WTC11 (cell line): Measurements from ENCODE around the gene PPP2R1B. TPM values are rescaled to one million over a fixed set of nuclear protein-coding genes. Genes with fewer than 3 reads are reported as not detected.

Experiments
- ATAC-seq: fragments of 200-7000 bp; cut with Tn5 transposase; 2 replicates; pipeline ENCODE4 v1.10.0; 2021; ENCODE audit warnings: mild to moderate bottlenecking, moderate library complexity
- CTCF ChIA-PET: fragments of 300-600 bp; sonication (Branson Sonifier 250); formaldehyde crosslinking; loops from one replicate; lab custom pipeline; 2021; ENCODE audit warnings: antibody characterized with exemption; lab: Charles Lee
- POLR2A ChIA-PET: fragments of 350-600 bp; sonication (Branson Sonifier 250); formaldehyde crosslinking; loops from one replicate; lab custom pipeline; 2021; ENCODE audit warnings: antibody characterized with exemption; lab: Charles Lee
- DNase-seq: peaks from one replicate; pipeline ENCODE4 v3.0.0; 2021; ENCODE audit warnings: low spot score
- H3K27ac Mint-ChIP-seq: 2 replicates; pipeline ENCODE4 v1.8.0; 2021; ENCODE audit warnings: mixed read lengths
- H3K27me3 Mint-ChIP-seq: 2 replicates; pipeline ENCODE4 v1.8.0; 2021; ENCODE audit warnings: low read depth, mild to moderate bottlenecking, moderate library complexity, mixed read lengths
- H3K36me3 Mint-ChIP-seq: 2 replicates; pipeline ENCODE4 v1.8.0; 2021; ENCODE audit warnings: mixed read lengths
- H3K4me1 Mint-ChIP-seq: 2 replicates; pipeline ENCODE4 v1.8.0; 2022; ENCODE audit warnings: mixed read lengths
- H3K4me3 Mint-ChIP-seq: 2 replicates; pipeline ENCODE4 v1.8.0; 2021; ENCODE audit warnings: mild to moderate bottlenecking, moderate library complexity, mixed read lengths
- H3K9me3 Mint-ChIP-seq: 2 replicates; pipeline ENCODE4 v1.8.0; 2021; ENCODE audit warnings: mixed read lengths
- ATF6 ChIP-seq: sonication (generic); formaldehyde crosslinking; IDR thresholded peaks from 2 replicates; pipeline ENCODE4 v1.8.1; 2023; ENCODE audit warnings: mild to moderate bottlenecking, missing genetic modification reagents
- CREM ChIP-seq: sonication (generic); formaldehyde crosslinking; IDR thresholded peaks from 2 replicates; pipeline ENCODE4 v1.8.1; 2022; ENCODE audit warnings: mild to moderate bottlenecking, missing genetic modification reagents, moderate library complexity
- FOXJ3 ChIP-seq: sonication (generic); formaldehyde crosslinking; IDR thresholded peaks from 2 replicates; pipeline ENCODE4 v1.9.0; 2021; ENCODE audit warnings: missing genetic modification reagents, mild to moderate bottlenecking, borderline replicate concordance
- FOXK1 ChIP-seq: sonication (generic); formaldehyde crosslinking; IDR thresholded peaks from 2 replicates; pipeline ENCODE4 v1.8.0; 2022; ENCODE audit warnings: mild to moderate bottlenecking, moderate library complexity, missing genetic modification reagents
- FOXP1 ChIP-seq: sonication (generic); formaldehyde crosslinking; IDR thresholded peaks from 2 replicates; pipeline ENCODE4 v1.8.0; 2022; ENCODE audit warnings: missing genetic modification reagents, mild to moderate bottlenecking, moderate library complexity, borderline replicate concordance
- GTF2I ChIP-seq: fragments of 250-450 bp; sonication (Bioruptor Pico); conservative IDR thresholded peaks from 2 replicates; pipeline ENCODE4 v1.4.0; 2021; ENCODE audit warnings: mild to moderate bottlenecking
- JAZF1 ChIP-seq: fragments of 250-450 bp; sonication (Bioruptor Pico); IDR thresholded peaks from 2 replicates; pipeline ENCODE4 v1.9.0; 2021; ENCODE audit warnings: moderate library complexity, mild to moderate bottlenecking, inconsistent platforms
- MYBL2 ChIP-seq: sonication (generic); formaldehyde crosslinking; IDR thresholded peaks from 2 replicates; pipeline ENCODE4 v1.8.1; 2023; ENCODE audit warnings: mild to moderate bottlenecking, moderate library complexity, missing genetic modification reagents
- NFE2L1 ChIP-seq: sonication (generic); formaldehyde crosslinking; IDR thresholded peaks from 2 replicates; pipeline ENCODE4 v1.8.1; 2023; ENCODE audit warnings: missing genetic modification reagents
- NR1H2 ChIP-seq: sonication (generic); formaldehyde crosslinking; IDR thresholded peaks from 2 replicates; pipeline ENCODE4 v1.9.0; 2021; ENCODE audit warnings: mild to moderate bottlenecking, moderate library complexity, missing genetic modification reagents
- SP1 ChIP-seq: sonication (generic); formaldehyde crosslinking; conservative IDR thresholded peaks from 2 replicates; pipeline ENCODE4 v1.8.1; 2022; ENCODE audit warnings: missing genetic modification reagents
- TP53 ChIP-seq: sonication (generic); formaldehyde crosslinking; IDR thresholded peaks from 2 replicates; pipeline ENCODE4 v1.8.1; 2023; ENCODE audit warnings: mild to moderate bottlenecking, missing genetic modification reagents
- ZNF232 ChIP-seq: sonication (generic); formaldehyde crosslinking; IDR thresholded peaks from 2 replicates; pipeline ENCODE4 v1.8.0; 2022; ENCODE audit warnings: mild to moderate bottlenecking, missing genetic modification reagents
- total RNA-seq: library from RNA; stranded (reverse); gene quantifications from 3 replicates; pipeline ENCODE4 v1.2.3, GENCODE V29; 2021
- TF ChIP-seq, protein P1 (sequence below): fragments of 250-450 bp; sonication (Bioruptor Pico); IDR thresholded peaks from 2 replicates; pipeline ENCODE4 v1.9.0; 2021; ENCODE audit warnings: mild to moderate bottlenecking, borderline replicate concordance
- TF ChIP-seq, protein P2 (sequence below): sonication (generic); formaldehyde crosslinking; IDR thresholded peaks from 2 replicates; pipeline ENCODE4 v1.8.0; 2022; ENCODE audit warnings: missing genetic modification reagents
- TF ChIP-seq, protein P3 (sequence below): sonication (generic); formaldehyde crosslinking; conservative IDR thresholded peaks from 2 replicates; pipeline ENCODE4 v1.8.1; 2023; ENCODE audit warnings: mild to moderate bottlenecking, low read depth, missing genetic modification reagents, moderate library complexity

PPP2R1B gene
- total RNA-seq, 1 experiment from 2014 or later = 87.7 TPM

GRCh38 chr11:111814557-111815320 is 48.5 kb upstream of the PPP2R1B start (continued):
- TF ChIP-seq FOXK1 (CRISPR knock-in tag) = no peak
- TF ChIP-seq, protein P1, sequence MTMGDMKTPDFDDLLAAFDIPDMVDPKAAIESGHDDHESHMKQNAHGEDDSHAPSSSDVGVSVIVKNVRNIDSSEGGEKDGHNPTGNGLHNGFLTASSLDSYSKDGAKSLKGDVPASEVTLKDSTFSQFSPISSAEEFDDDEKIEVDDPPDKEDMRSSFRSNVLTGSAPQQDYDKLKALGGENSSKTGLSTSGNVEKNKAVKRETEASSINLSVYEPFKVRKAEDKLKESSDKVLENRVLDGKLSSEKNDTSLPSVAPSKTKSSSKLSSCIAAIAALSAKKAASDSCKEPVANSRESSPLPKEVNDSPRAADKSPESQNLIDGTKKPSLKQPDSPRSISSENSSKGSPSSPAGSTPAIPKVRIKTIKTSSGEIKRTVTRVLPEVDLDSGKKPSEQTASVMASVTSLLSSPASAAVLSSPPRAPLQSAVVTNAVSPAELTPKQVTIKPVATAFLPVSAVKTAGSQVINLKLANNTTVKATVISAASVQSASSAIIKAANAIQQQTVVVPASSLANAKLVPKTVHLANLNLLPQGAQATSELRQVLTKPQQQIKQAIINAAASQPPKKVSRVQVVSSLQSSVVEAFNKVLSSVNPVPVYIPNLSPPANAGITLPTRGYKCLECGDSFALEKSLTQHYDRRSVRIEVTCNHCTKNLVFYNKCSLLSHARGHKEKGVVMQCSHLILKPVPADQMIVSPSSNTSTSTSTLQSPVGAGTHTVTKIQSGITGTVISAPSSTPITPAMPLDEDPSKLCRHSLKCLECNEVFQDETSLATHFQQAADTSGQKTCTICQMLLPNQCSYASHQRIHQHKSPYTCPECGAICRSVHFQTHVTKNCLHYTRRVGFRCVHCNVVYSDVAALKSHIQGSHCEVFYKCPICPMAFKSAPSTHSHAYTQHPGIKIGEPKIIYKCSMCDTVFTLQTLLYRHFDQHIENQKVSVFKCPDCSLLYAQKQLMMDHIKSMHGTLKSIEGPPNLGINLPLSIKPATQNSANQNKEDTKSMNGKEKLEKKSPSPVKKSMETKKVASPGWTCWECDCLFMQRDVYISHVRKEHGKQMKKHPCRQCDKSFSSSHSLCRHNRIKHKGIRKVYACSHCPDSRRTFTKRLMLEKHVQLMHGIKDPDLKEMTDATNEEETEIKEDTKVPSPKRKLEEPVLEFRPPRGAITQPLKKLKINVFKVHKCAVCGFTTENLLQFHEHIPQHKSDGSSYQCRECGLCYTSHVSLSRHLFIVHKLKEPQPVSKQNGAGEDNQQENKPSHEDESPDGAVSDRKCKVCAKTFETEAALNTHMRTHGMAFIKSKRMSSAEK (CRISPR knock-in tag) = no peak

DNA sequence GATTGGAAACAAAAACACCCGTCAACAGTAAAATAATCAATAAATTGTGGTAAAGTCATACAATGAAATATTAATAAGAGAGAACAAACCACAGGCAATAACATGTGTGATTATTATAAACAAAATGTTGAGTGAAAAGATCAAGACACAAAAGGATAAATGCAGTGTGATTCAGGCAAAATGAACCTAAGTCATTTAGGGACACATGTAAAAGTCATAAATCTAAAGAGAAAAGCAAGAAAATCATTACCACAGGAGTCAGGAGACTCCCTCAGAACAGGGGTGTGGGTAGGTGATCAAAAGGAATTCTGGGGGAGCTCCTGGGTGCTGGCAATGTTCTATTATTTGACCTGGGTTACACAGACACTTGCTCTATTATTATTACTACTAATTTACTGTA is 47.9 kb upstream of the PPP2R1B start:
- POLR2A ChIA-PET = no interaction called here
- Mint-ChIP-seq H3K27me3 (no peaks in the 10 kb centered on the region), H3K4me3 (no peak overlapping the region), H3K9me3 (no peaks in the 10 kb centered on the region), H3K36me3 (no peaks in the 10 kb centered on the region), H3K4me1 (peaks cover 7% of the 10 kb centered on the region), H3K27ac (no peak overlapping the region; the same call in 1 of the 2 replicates)
- ATAC-seq (no peak), DNase-seq (no peak)
- TF ChIP-seq, protein P2, sequence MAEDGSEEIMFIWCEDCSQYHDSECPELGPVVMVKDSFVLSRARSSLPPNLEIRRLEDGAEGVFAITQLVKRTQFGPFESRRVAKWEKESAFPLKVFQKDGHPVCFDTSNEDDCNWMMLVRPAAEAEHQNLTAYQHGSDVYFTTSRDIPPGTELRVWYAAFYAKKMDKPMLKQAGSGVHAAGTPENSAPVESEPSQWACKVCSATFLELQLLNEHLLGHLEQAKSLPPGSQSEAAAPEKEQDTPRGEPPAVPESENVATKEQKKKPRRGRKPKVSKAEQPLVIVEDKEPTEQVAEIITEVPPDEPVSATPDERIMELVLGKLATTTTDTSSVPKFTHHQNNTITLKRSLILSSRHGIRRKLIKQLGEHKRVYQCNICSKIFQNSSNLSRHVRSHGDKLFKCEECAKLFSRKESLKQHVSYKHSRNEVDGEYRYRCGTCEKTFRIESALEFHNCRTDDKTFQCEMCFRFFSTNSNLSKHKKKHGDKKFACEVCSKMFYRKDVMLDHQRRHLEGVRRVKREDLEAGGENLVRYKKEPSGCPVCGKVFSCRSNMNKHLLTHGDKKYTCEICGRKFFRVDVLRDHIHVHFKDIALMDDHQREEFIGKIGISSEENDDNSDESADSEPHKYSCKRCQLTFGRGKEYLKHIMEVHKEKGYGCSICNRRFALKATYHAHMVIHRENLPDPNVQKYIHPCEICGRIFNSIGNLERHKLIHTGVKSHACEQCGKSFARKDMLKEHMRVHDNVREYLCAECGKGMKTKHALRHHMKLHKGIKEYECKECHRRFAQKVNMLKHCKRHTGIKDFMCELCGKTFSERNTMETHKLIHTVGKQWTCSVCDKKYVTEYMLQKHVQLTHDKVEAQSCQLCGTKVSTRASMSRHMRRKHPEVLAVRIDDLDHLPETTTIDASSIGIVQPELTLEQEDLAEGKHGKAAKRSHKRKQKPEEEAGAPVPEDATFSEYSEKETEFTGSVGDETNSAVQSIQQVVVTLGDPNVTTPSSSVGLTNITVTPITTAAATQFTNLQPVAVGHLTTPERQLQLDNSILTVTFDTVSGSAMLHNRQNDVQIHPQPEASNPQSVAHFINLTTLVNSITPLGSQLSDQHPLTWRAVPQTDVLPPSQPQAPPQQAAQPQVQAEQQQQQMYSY (CRISPR knock-in tag) = no peak
- TF ChIP-seq ZNF232 (CRISPR knock-in tag) = no peak
- TF ChIP-seq CREM (CRISPR knock-in tag) = no peak
- TF ChIP-seq, protein P3, sequence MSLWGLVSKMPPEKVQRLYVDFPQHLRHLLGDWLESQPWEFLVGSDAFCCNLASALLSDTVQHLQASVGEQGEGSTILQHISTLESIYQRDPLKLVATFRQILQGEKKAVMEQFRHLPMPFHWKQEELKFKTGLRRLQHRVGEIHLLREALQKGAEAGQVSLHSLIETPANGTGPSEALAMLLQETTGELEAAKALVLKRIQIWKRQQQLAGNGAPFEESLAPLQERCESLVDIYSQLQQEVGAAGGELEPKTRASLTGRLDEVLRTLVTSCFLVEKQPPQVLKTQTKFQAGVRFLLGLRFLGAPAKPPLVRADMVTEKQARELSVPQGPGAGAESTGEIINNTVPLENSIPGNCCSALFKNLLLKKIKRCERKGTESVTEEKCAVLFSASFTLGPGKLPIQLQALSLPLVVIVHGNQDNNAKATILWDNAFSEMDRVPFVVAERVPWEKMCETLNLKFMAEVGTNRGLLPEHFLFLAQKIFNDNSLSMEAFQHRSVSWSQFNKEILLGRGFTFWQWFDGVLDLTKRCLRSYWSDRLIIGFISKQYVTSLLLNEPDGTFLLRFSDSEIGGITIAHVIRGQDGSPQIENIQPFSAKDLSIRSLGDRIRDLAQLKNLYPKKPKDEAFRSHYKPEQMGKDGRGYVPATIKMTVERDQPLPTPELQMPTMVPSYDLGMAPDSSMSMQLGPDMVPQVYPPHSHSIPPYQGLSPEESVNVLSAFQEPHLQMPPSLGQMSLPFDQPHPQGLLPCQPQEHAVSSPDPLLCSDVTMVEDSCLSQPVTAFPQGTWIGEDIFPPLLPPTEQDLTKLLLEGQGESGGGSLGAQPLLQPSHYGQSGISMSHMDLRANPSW (CRISPR knock-in tag) = no peak
- TF ChIP-seq SP1 (CRISPR knock-in tag) = no peak
- TF ChIP-seq JAZF1 (CRISPR knock-in tag) = no peak
- CTCF ChIA-PET = no interaction called here

DNA sequence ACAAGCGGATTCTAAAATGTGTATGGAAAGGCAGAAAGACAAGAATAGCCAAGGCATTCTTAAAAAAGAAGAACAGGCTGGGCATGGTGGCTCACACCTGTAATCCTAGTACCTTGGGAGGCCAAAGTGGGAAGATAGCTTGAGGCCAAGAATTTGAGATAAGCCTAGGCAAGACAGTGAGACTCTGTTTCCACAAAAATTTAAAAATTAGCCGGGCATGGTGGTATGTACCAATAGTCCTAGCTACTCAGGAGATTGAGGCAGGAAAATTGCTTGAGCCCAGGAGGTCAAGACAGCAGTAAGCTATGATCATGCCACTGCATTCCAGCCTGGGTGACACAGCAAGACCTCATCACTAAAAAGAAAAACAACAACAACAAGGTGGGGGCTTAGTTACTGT is 46.0 kb upstream of the PPP2R1B start:
- H3K4me1 Mint-ChIP-seq = peaks cover 7% of the 10 kb centered on the region
- H3K36me3 Mint-ChIP-seq = no peaks in the 10 kb centered on the region
- ATAC-seq (no peak), DNase-seq (no peak)
- H3K27me3 Mint-ChIP-seq = no peaks in the 10 kb centered on the region
- no peak overlapping the region for H3K4me3 Mint-ChIP-seq
- no peaks in the 10 kb centered on the region for H3K9me3 Mint-ChIP-seq
- CTCF ChIA-PET = no interaction called here
- no peak overlapping the region for H3K27ac Mint-ChIP-seq
- POLR2A ChIA-PET = no interaction called here
- TF ChIP-seq NFE2L1 (CRISPR knock-in tag) = no peak
- TF ChIP-seq MYBL2 (CRISPR knock-in tag) = no peak
- no peak for TF ChIP-seq GTF2I
- no peak for TF ChIP-seq FOXP1 (CRISPR knock-in tag)
- TF ChIP-seq NR1H2 = no peak
- TF ChIP-seq FOXJ3 (CRISPR knock-in tag) = no peak
- TF ChIP-seq TP53 (CRISPR knock-in tag) = no peak
- TF ChIP-seq ATF6 (CRISPR knock-in tag) = no peak
- TF ChIP-seq, all 79 proteins: peak for 0
